Measurements from ENCODE around the gene NRXN3. TPM values are rescaled to one million over a fixed set of nuclear protein-coding genes. Genes with fewer than 3 reads are reported as not detected.
"Not testable (repeated sequence)": the region's sequence is repeated elsewhere in the genome, so short reads cannot be mapped to it uniquely, and the experiment has no call there.

The NRXN3 gene
- total and polyA plus RNA-seq, 2 experiments from 2014 or later = 0.08 to 0.11 TPM

GRCh38 chr14:78567343-78567742 lies 397.2 kb downstream of the NRXN3 start:
- in situ Hi-C loops (cut with MboI) = no loop called here
- Histone ChIP-seq H3K79me2 (ENCODE audit: insufficient read depth) (no peaks in the 10 kb centered on the region), H3F3A (ENCODE audit: insufficient read depth) (no peaks in the 10 kb centered on the region), H3K9me3 (ENCODE audit: low read depth) (no peaks in the 10 kb centered on the region), H3K9ac (no peak overlapping the region), H4K20me1 (ENCODE audit: insufficient read depth) (no peaks in the 10 kb centered on the region), H3K9me2 (ENCODE audit: insufficient read depth) (no peaks in the 10 kb centered on the region), H3K4me1 (ENCODE audit: insufficient read depth) (no peaks in the 10 kb centered on the region), H2AFZ (no peak overlapping the region), H3K27ac (no peak overlapping the region), H3K36me3 (ENCODE audit: low read depth) (no peaks in the 10 kb centered on the region), H3K27me3 (replicated peaks; ENCODE audit: insufficient read depth) (no peaks in the 10 kb centered on the region; the same call in 1 of the 2 replicates), H3K4me3 (no peak overlapping the region), H3K4me2 (ENCODE audit: unreplicated experiment) (no peak overlapping the region)
- TF ChIP-seq EZH2phosphoT487 (IDR thresholded peaks at IDR 0.05; ENCODE audit: insufficient read depth, low read depth) = no peak
- TF ChIP-seq EZH2 (IDR thresholded peaks at IDR 0.05; ENCODE audit: insufficient read depth, poor library complexity, severe bottlenecking) = no peak
- WGBS, 2 experiments (ENCODE audit: low coverage in 1 of 2, low lambda C conversion rate in 2 of 2, missing lambda C conversion rate in 2 of 2) = 19 to 26% methylated on average over 4 of the region's 4 CpGs
- peak; percentile 18 for DNase-seq

- H3K4me2 ChIP-seq (ENCODE audit: unreplicated experiment); in situ Hi-C loops (cut with MboI); H4K20me1 ChIP-seq (ENCODE audit: insufficient read depth); H3K9me3 ChIP-seq (ENCODE audit: low read depth); DNase-seq; H3K79me2 ChIP-seq (ENCODE audit: insufficient read depth); H3K9me2 ChIP-seq (ENCODE audit: insufficient read depth); H3K27me3 ChIP-seq (replicated peaks; ENCODE audit: insufficient read depth); H3K4me1 ChIP-seq (ENCODE audit: insufficient read depth); H3K4me3 ChIP-seq; H2AFZ ChIP-seq; H3K36me3 ChIP-seq (ENCODE audit: low read depth); H3K9ac ChIP-seq; H3F3A ChIP-seq (ENCODE audit: insufficient read depth); H3K27ac ChIP-seq: not testable (repeated sequence)
- 40 to 47% methylated on average over 3 of the region's 3 CpGs for WGBS, 2 experiments (ENCODE audit: low coverage in 1 of 2, low lambda C conversion rate in 2 of 2, missing lambda C conversion rate in 2 of 2)
Observed at GRCh38 chr14:78573736-78574135, 403.6 kb downstream of the NRXN3 start.

GRCh38 chr14:78576437-78577166 lies 406.4 kb downstream of the NRXN3 start:
- DNase-seq = peak; percentile 20
- Histone ChIP-seq H3K4me1 (ENCODE audit: insufficient read depth) (no peaks in the 10 kb centered on the region), H4K20me1 (ENCODE audit: insufficient read depth) (no peaks in the 10 kb centered on the region), H3K9me3 (ENCODE audit: low read depth) (no peaks in the 10 kb centered on the region), H3F3A (ENCODE audit: insufficient read depth) (no peaks in the 10 kb centered on the region), H3K27me3 (replicated peaks; ENCODE audit: insufficient read depth) (no peaks in the 10 kb centered on the region; the same call in 1 of the 2 replicates), H3K4me3 (no peak overlapping the region), H3K9me2 (ENCODE audit: insufficient read depth) (no peaks in the 10 kb centered on the region), H3K9ac (no peak overlapping the region), H3K4me2 (ENCODE audit: unreplicated experiment) (no peak overlapping the region), H3K36me3 (ENCODE audit: low read depth) (no peaks in the 10 kb centered on the region), H3K79me2 (ENCODE audit: insufficient read depth) (no peaks in the 10 kb centered on the region), H2AFZ (no peak overlapping the region), H3K27ac (no peak overlapping the region)
- WGBS, 2 experiments (ENCODE audit: low coverage in 1 of 2, low lambda C conversion rate in 2 of 2, missing lambda C conversion rate in 2 of 2) = 28% methylated on average over 5 of the region's 5 CpGs
- in situ Hi-C loops (cut with MboI) = loop anchor here (25.0 kb wide), 1 partner anchor 714 kb away; no protein-coding TSS in a partner anchor
- TF ChIP-seq EZH2 (IDR thresholded peaks at IDR 0.05; ENCODE audit: insufficient read depth, poor library complexity, severe bottlenecking) = no peak
- TF ChIP-seq EZH2phosphoT487 (IDR thresholded peaks at IDR 0.05; ENCODE audit: insufficient read depth, low read depth) = no peak

GRCh38 chr14:78581229-78581628 lies 411.1 kb downstream of the NRXN3 start:
- Histone ChIP-seq H3K4me2 (ENCODE audit: unreplicated experiment) (no peak overlapping the region), H3K4me1 (ENCODE audit: insufficient read depth) (no peaks in the 10 kb centered on the region), H3K4me3 (no peak overlapping the region), H3F3A (ENCODE audit: insufficient read depth) (no peaks in the 10 kb centered on the region), H3K79me2 (ENCODE audit: insufficient read depth) (no peaks in the 10 kb centered on the region), H3K9ac (no peak overlapping the region), H3K27me3 (replicated peaks; ENCODE audit: insufficient read depth) (no peaks in the 10 kb centered on the region; the same call in 1 of the 2 replicates), H3K36me3 (ENCODE audit: low read depth) (no peaks in the 10 kb centered on the region), H3K9me2 (ENCODE audit: insufficient read depth) (no peaks in the 10 kb centered on the region), H3K27ac (no peak overlapping the region), H3K9me3 (ENCODE audit: low read depth) (no peaks in the 10 kb centered on the region), H4K20me1 (ENCODE audit: insufficient read depth) (no peaks in the 10 kb centered on the region), H2AFZ (no peak overlapping the region)
- 3 to 17% methylated on average over 5 of the region's 5 CpGs for WGBS, 2 experiments (ENCODE audit: low coverage in 1 of 2, low lambda C conversion rate in 2 of 2, missing lambda C conversion rate in 2 of 2)
- DNase-seq = no peak
- TF ChIP-seq EZH2 (IDR thresholded peaks at IDR 0.05; ENCODE audit: insufficient read depth, poor library complexity, severe bottlenecking) (no peak), EZH2phosphoT487 (IDR thresholded peaks at IDR 0.05; ENCODE audit: insufficient read depth, low read depth) (no peak)
- in situ Hi-C loops (cut with MboI) = loop anchor here (25.0 kb wide), 1 partner anchor 719 kb away; no protein-coding TSS in a partner anchor
